Liver (tissue), 9 donors: ENCODE measurements around the gene IP6K1. TPM values are rescaled to one million over a fixed set of nuclear protein-coding genes. Genes with fewer than 3 reads are reported as not detected.
"Not testable (repeated sequence)": the region's sequence is repeated elsewhere in the genome, so short reads cannot be mapped to it uniquely, and the experiment has no call there.

Experiments
- DNase-seq: peaks from one replicate; pipeline ENCODE4 v3.0.0-alpha.2; 2017; ENCODE audit warnings: low spot score
- H3K27ac ChIP-seq, 2 donors: one replicate each; pipeline ENCODE4 v1.7.0; 2013; ENCODE audit warnings: inconsistent platforms in 2 of 2, low read length in 2 of 2, control low read depth in 1 of 2, low read depth in 1 of 2, mild to moderate bottlenecking in 1 of 2
- H3K27me3 ChIP-seq, 4 donors: one replicate each; pipeline versions ENCODE4 v1.6.1 to v1.7.0; 2013; ENCODE audit warnings: low read length in 3 of 4, inconsistent platforms in 1 of 4, mild to moderate bottlenecking in 1 of 4, moderate library complexity in 1 of 4; ENCODE audit not compliant: control insufficient read depth in 4 of 4, insufficient read depth in 4 of 4
- H3K36me3 ChIP-seq, 4 donors: one replicate each; pipeline versions ENCODE4 v1.6.1 to v1.7.0; 2013; ENCODE audit warnings: low read length in 3 of 4, mild to moderate bottlenecking in 3 of 4, low read depth in 1 of 4, moderate library complexity in 1 of 4; ENCODE audit not compliant: control insufficient read depth in 4 of 4, insufficient read depth in 3 of 4
- H3K4me1 ChIP-seq, 4 donors: one replicate each; pipeline versions ENCODE4 v1.6.1 to v1.7.0; 2013; ENCODE audit warnings: low read length in 3 of 4, mild to moderate bottlenecking in 3 of 4, moderate library complexity in 1 of 4; ENCODE audit not compliant: control insufficient read depth in 4 of 4, insufficient read depth in 4 of 4
- H3K4me3 ChIP-seq, 3 donors: one replicate each; pipeline versions ENCODE4 v1.6.1 to v1.7.0; 2013; ENCODE audit warnings: low read length in 3 of 3, control low read depth in 1 of 3, low read depth in 1 of 3, mild to moderate bottlenecking in 1 of 3
- H3K9ac ChIP-seq, 2 donors: one replicate each; pipeline ENCODE4 v1.7.0; 2013; ENCODE audit warnings: low read length in 2 of 2, mild to moderate bottlenecking in 2 of 2, moderate library complexity in 2 of 2, control low read depth in 1 of 2, low read depth in 1 of 2
- H3K9me3 ChIP-seq, 4 donors: one replicate each; pipeline versions ENCODE4 v1.6.1 to v1.7.0; 2013; ENCODE audit warnings: low read length in 3 of 4; ENCODE audit not compliant: control insufficient read depth in 4 of 4
- CTCF ChIP-seq: fragments of 150-350 bp; IDR thresholded peaks from 2 replicates; pipeline ENCODE4 v1.5.1; 2017; ENCODE audit warnings: improper control_type of control experiment, low read depth, low read length; ENCODE audit not compliant: missing input control
- EGR1 ChIP-seq, 2 donors: IDR thresholded peaks; 2 replicates each; pipeline ENCODE4 v1.6.1; 2016 to 2018; ENCODE audit warnings: antibody characterized with exemption in 2 of 2, low read depth in 2 of 2
- FOXA1 ChIP-seq: IDR thresholded peaks from 2 replicates; pipeline ENCODE4 v1.6.1; 2016; ENCODE audit warnings: antibody characterized with exemption
- FOXA2 ChIP-seq: IDR thresholded peaks from 2 replicates; pipeline ENCODE4 v1.6.1; 2016; ENCODE audit warnings: antibody characterized with exemption
- GABPA ChIP-seq, 2 donors: IDR thresholded peaks in 1 of 2; conservative IDR thresholded peaks in 1 of 2; 2 replicates each; pipeline ENCODE4 v1.6.1; 2016; ENCODE audit warnings: antibody characterized with exemption in 2 of 2, mild to moderate bottlenecking in 1 of 2, moderate library complexity in 1 of 2
- HNF4A ChIP-seq, 2 donors: conservative IDR thresholded peaks; 2 replicates each; pipeline ENCODE4 v1.6.1; 2016; ENCODE audit warnings: antibody characterized with exemption in 2 of 2, mild to moderate bottlenecking in 2 of 2
- NR2F2 ChIP-seq: IDR thresholded peaks from 2 replicates; pipeline ENCODE4 v1.6.1; 2016; ENCODE audit warnings: antibody characterized with exemption
- RAD21 ChIP-seq, 2 donors: IDR thresholded peaks; 2 replicates each; pipeline ENCODE4 v1.6.1; 2016; ENCODE audit warnings: antibody characterized with exemption in 2 of 2, mild to moderate bottlenecking in 2 of 2
- REST ChIP-seq: IDR thresholded peaks from 2 replicates; pipeline ENCODE4 v1.6.1; 2016; ENCODE audit warnings: antibody characterized with exemption, mild to moderate bottlenecking
- RXRA ChIP-seq, 2 donors: IDR thresholded peaks; 2 replicates each; pipeline ENCODE4 v1.6.1; 2017 to 2018; ENCODE audit warnings: antibody characterized with exemption in 2 of 2, mild to moderate bottlenecking in 1 of 2
- SP1 ChIP-seq: IDR thresholded peaks from 2 replicates; pipeline ENCODE4 v1.6.1; 2018; ENCODE audit warnings: antibody characterized with exemption, mild to moderate bottlenecking
- TAF1 ChIP-seq: conservative IDR thresholded peaks from 2 replicates; pipeline ENCODE4 v1.6.1; 2016; ENCODE audit warnings: antibody characterized with exemption, mild to moderate bottlenecking
- WGBS: extraction: QIAGEN DNeasy Blood & Tissue Kit; methylation state at CpG from one replicate; pipeline ENCODE4 v1.1.7; 2013; 5-methylcytosine and 5-hydroxymethylcytosine counted together
- polyA plus RNA-seq, 2 donors: library from polyadenylated mRNA; stranded (reverse) in 1 of 2; unstranded in 1 of 2; fragments of 200-250 nt in 1 of 2; fragments of >200 nt in 1 of 2; fragmentation: Nextera tagmentation in 1 of 2; extraction: Ambion mirVana in 1 of 2; gene quantifications; one replicate each; pipeline versions ENCODE4 v1.2.1 to v1.2.3, GENCODE V29; 2013 to 2015
- total RNA-seq, 2 donors: library from RNA; depleted of rRNA; stranded (reverse); fragments of >200 nt; gene quantifications; one replicate each; pipeline ENCODE4 v1.2.3, GENCODE V29; 2014
- donor health status: healthy.
- donor health status: healthy.
- donor health status: healthy.
- donor health status: healthy.
- donor health status: healthy.

The IP6K1 gene
- total and polyA plus RNA-seq, 4 donors, result 6.6 to 32.3 (median 18.1) TPM

DNA sequence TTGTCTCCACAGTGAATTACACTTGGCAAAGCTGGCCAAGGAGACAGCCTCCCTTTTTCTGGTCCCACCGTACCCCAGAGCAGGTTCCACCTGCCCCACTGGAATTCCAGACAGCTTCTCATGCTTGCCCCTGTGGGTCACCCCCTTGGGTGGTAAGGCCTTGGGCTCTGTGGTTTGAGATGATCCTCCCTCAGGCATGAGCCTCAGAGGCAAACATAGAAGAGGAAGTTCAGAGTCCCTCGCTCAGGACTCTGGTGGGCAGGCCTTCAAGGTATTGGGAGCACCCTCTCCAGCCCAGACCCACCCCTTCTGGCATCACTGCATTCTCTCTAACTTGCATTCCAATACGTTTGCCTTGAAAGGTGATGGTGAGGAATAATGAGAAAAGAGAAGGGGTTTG is 45.0 kb upstream of the IP6K1 start:
- no peak for DNase-seq
- WGBS, result 79% methylated on average over 3 of the region's 3 CpGs
- no peak for TF ChIP-seq CTCF
- TF ChIP-seq FOXA2, result no peak
- no peak for TF ChIP-seq GABPA (IDR thresholded peaks at IDR 0.05 in 1 of 2, conservative IDR thresholded peaks at IDR 0.05 in 1 of 2)
- Histone ChIP-seq H3K4me3 (no peak overlapping the region), H3K4me1 (no peaks in the 10 kb centered on the region), H3K36me3 (no peaks in the 10 kb centered on the region), H3K9ac (no peak overlapping the region), H3K27me3 (no peaks in the 10 kb centered on the region), H3K9me3 (no peaks in the 10 kb centered on the region), H3K27ac (no peak overlapping the region)

DNA sequence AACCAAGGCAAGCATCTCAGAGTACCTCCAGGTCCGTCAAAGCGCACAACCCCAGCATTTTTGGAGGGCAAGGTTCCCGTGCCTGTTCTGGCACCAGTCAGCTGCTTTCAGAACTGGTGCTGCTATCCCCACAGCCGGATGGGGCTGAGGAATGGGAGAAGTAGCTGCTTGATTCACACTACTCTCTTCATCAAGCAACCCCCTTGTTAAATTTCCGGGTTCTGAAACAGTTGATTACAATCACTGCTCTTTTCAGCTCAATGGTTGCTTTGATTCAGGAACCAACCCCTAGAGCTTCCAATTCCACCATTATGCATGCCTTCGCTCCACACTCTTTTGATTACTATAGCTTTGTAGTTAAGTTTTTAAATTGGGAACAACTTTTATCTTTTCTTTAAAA is 39.7 kb upstream of the IP6K1 start:
- Histone ChIP-seq H3K27me3 (no peaks in the 10 kb centered on the region), H3K9ac (no peak overlapping the region), H3K4me1 (no peaks in the 10 kb centered on the region), H3K9me3 (no peaks in the 10 kb centered on the region), H3K4me3 (no peak overlapping the region), H3K27ac (no peak overlapping the region), H3K36me3 (no peaks in the 10 kb centered on the region)
- WGBS, result 90% methylated on average over 6 of the region's 6 CpGs
- no peak for DNase-seq
- TF ChIP-seq CTCF, result no peak

- WGBS, result 96% methylated on average over 3 of the region's 3 CpGs
These were observed 36.8 kb upstream of the IP6K1 start for GRCh38 chr3:49823131-49823530.

GRCh38 chr3:49813497-49814174 is 27.3 kb upstream of the IP6K1 start, which contains the start of gene UBA7:
Gene UBA7, minus strand, starts transcription at chr3:49813953. Its CDS starts 166 bp downstream, at chr3:49813787.
- TF ChIP-seq GABPA (IDR thresholded peaks at IDR 0.05 in 1 of 2, conservative IDR thresholded peaks at IDR 0.05 in 1 of 2), result peak in 1 of 2 donors; percentile 41
- peak; percentile 28 to 39 for TF ChIP-seq HNF4A (conservative IDR thresholded peaks at IDR 0.05)
- TF ChIP-seq NR2F2, result peak; percentile 45
- peak in 1 of 2 donors; percentile 34 for TF ChIP-seq RAD21 (IDR thresholded peaks at IDR 0.05)
- TF ChIP-seq FOXA1, result no peak
- no peak for TF ChIP-seq EGR1 (IDR thresholded peaks at IDR 0.05; ENCODE audit: low read depth in 2 of 2)
- TF ChIP-seq FOXA2, result peak; percentile 8
- TF ChIP-seq RXRA (IDR thresholded peaks at IDR 0.05), result peak; percentile 60
- TF ChIP-seq REST, result peak; percentile 52
- no peak for TF ChIP-seq TAF1
- peak; percentile 72 for TF ChIP-seq SP1
- Histone ChIP-seq H3K27ac (peak within 1 kb of the TSS; percentile 64 to 65), H3K4me3 (peak within 1 kb of the TSS; percentile 45 to 79 (median 51)), H3K9me3 (no peaks in the 10 kb centered on the region), H3K36me3 (peaks cover 2 to 16% (median 10%) of the 10 kb centered on the region in 4 donors), H3K9ac (peak within 1 kb of the TSS; percentile 63 to 79), H3K4me1 (peaks cover 0 to 34% (median 16%) of the 10 kb centered on the region in 4 donors), H3K27me3 (no peaks in the 10 kb centered on the region)
- DNase-seq, result peak; percentile 50
- WGBS, result 12% methylated on average over 9 of the region's 9 CpGs

More at GRCh38 chr3:49823131-49823530, 36.8 kb upstream of the IP6K1 start:
- H3K4me3 ChIP-seq, H3K4me1 ChIP-seq, H3K9me3 ChIP-seq, H3K9ac ChIP-seq, H3K36me3 ChIP-seq, H3K27me3 ChIP-seq, H3K27ac ChIP-seq, DNase-seq: not testable (repeated sequence)
